HG02798 (cell line): ENCODE measurements around the gene C12orf60.

Experiments used
- ATAC-seq: cut with Tn5 transposase; IDR thresholded peaks from one replicate; pipeline ENCODE4 v1.9.1; 2021; ENCODE audit warnings: mild to moderate bottlenecking; ENCODE audit not compliant: unreplicated experiment, poor library complexity

C12orf60 gene

DNA sequence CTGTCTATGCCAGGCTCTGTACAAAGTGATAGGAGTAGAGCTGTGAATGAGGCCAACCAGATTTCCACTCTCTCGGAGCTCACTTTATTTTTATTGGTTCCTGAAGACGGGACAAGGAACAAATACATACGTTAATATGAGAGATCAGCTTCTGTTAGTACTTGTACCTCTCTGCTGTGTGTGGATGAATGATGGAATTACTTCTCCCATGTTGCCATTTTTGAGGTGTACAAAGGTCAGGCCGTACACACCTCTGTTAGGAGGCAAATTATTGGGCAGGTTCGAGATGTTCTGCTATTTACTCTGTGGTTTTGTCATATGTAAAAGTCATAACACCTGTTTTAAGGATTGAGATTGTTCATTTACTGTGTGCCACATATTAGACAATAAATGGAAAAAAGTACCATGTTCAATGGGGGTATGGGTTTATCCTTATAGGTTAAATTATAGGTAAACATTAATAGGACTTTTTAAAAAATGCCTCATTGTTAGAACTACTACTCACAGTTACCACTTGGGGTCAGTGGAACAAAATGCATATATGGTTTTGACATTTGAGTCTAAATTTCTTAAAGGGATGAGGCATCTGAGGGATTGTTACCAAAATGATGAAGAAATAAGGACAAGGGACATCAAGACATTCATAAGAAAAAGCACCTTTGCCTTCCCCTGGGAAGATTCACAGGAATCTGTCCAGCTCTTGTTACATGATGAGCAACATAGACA, 27.1 kb upstream of the C12orf60 start:
- ATAC-seq = no peak

DNA sequence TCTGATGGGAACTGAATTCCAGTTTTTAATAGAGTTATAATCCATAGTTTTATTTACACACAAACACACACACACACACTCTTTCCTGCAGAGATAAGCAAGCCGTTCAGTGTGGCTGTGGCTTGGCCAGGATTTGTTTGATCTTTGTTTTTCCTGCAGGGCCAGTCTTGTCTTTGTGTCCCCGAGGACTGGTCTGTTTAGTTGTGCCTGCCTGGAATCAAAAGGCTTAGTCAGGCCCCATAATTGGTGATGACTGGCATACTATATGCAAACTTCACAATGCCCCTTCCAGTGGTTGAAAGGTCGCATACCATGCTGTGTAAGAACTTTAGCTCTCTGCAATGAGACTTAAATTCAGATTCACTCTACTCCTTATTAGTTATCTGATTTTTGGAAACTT, 26.2 kb upstream of the C12orf60 start:
- no peak for ATAC-seq

DNA sequence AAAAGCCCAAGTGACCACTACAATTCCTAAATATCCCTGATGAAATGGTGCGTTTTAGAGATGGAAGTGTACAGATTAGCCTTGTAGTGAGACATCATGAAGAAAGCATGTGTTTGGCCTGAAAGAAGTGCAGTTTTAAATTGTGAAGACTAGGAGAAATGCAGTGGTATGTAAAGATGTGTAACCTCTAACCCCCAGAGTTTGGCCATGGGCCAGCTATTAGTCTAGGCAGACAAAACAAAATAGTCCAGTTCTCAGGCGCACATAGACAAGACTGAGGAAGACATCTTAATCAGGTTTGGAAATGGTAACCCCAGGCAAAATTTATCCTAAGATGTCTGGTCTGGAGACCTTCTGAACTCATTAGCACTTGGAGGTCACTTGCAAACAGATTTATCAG, 23.6 kb upstream of the C12orf60 start:
- no peak for ATAC-seq

DNA sequence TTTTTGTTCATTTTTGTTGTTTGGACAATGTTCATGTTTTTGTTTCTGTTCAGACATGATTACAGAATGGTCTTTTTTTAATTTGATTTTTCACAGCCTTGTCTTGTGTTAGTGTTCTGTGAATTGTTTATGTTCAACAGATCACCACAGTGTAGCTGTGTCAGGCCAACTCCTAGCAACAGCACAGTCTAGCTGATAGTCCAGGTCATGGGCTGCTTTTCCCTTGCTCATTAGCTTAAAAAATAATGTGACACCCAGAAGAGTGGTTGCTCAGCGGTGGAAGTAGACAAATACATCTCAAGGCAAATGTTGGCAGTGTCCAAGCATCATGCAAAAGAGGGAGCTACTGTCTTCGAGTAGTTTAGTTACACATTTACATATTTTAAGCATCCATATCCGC, 22.6 kb upstream of the C12orf60 start:
- ATAC-seq = no peak

DNA sequence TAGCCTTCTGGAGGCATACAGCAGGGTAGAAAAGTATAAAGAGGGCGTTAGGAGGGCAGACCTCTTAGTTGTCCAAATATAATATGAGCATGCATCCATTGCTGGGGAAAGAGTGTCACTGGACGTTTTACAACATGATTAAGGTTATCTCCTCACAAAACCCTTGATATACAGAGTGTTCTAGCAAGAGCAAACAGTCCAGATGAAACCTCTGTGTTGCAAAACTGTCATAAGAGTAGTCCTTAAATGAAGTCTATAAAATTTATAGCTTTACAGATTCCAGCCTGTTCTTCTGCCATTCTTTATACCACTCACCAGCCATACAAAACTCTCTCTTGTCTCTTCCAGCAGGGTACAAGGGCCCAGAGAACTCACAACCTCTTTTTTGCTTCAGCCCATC, 21.9 kb upstream of the C12orf60 start:
- no peak for ATAC-seq

DNA sequence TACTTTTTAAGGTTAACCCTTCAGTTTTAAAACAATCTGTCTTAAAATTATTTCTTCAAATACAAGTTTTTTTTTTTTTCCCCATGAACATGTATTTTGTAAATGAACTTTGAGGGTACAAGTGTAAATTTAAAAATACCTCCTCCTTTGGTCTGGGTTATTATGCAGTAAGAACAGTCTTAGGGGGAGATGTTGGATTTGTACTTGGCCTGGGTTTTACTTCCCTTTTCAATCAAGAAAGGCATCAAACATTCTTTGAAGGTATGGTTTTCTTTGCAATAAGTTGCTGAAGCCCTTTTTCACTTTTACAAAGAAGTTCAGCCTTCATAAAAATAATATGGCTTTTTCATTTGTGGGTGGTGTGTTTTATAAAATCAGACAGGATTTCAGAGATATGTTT, 20.7 kb upstream of the C12orf60 start:
- no peak for ATAC-seq

DNA sequence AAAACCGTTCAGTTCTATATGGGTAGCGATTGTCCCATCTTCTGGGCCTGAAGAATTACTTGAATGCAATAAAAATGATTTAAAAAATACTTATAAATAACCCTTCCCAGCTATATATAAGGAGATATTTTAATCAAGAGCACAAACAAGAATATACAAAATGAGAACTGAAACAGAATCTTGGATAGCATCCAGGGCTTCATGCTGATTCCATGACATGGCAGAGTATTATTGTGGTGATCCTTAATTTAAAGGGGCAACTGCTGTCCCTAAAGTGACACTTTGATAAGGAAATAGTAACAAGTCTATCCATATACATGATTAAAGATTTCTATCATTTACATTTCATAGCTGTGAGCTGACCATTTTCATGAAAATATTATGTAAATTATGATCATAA, 19.0 kb upstream of the C12orf60 start:
- no peak for ATAC-seq

DNA sequence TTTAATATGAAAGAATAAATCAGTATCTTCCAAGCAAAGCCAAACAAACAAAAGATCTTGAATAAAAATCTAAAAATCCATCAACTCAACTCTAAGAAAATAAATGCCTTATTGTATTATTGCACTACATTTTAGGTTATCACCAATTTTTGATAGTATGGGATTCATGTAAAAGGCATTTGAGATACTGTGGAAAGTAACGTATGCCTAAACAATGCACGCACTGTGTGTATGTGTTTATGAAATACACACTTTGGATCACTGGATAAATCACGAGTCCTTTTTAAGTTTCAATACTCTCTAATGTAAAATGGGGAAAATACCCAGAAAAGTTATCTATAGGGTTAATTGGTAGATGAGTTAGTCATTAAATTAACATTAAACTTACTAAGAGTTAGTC, 17.9 kb upstream of the C12orf60 start:
- ATAC-seq = no peak

DNA sequence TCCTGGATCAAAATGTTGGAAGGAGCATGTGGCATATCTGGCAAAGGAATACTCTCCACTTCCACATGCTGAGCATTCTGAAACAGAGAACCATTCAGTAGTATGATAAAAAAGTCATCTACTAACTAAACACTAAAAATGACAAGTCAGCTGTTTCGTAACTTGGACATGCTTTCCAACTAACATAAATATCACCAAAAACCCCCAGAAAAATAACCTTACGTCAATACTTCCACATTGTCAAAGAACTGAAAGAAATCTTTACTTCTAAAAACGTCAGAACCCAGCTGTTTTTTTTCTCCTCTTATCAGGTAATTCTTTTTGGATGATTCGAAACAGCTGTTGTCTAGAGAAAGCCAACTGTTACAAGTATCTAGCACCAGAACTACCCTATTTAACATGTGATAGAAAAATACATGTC, 8.4 kb upstream of the C12orf60 start:
- no peak for ATAC-seq

DNA sequence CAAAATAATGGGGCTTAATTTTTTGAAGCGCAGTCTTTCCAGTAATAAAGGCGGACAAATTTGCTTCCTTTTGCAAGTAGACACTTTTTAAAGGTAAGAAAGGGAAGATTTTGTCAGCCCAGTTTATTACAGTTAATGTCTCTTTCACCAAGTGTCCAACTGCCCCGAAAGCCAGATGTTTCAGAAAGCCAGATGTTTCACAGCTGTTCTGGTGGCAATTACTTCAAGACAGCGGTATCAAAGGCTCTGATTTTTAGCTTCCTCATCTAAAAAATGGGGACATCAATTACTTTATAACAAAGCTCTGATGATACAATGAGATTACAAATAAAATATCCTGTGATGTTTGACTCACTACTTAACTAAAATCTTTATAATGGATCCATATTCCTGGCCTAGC, 1.2 kb upstream of the C12orf60 start:
- no peak for ATAC-seq

DNA sequence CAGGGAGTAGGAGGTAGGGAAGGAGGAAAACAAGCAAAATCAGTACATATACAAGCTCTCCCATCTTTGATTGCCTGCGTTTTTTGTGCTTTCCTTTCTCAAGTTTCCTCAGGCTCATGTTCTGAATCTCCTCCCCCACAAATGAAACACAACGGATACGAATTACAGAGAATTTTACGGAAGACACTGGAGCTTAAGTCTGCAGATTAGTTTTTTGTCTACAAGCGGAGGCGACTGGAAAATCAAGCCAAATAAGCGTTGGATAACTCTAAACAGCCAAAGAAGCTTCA, 804 bp upstream of the C12orf60 start:
- no peak for ATAC-seq

DNA sequence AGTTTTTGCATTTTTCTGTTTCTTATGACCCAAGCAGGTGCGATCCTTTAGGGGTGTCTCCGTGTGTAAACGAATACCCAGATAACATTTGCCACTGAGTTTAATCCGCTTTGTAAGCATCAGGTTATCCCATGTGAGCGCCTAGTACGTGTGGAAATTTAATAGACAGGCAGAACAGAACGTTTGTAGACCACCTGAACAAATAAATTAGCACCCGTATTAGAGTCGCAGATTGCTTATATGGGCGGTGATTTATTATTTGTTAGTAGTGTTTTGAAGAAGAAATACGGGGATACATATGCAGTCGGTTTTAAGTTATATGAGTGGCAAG, 325 bp downstream of the C12orf60 start:
- ATAC-seq = peak; percentile 23

DNA sequence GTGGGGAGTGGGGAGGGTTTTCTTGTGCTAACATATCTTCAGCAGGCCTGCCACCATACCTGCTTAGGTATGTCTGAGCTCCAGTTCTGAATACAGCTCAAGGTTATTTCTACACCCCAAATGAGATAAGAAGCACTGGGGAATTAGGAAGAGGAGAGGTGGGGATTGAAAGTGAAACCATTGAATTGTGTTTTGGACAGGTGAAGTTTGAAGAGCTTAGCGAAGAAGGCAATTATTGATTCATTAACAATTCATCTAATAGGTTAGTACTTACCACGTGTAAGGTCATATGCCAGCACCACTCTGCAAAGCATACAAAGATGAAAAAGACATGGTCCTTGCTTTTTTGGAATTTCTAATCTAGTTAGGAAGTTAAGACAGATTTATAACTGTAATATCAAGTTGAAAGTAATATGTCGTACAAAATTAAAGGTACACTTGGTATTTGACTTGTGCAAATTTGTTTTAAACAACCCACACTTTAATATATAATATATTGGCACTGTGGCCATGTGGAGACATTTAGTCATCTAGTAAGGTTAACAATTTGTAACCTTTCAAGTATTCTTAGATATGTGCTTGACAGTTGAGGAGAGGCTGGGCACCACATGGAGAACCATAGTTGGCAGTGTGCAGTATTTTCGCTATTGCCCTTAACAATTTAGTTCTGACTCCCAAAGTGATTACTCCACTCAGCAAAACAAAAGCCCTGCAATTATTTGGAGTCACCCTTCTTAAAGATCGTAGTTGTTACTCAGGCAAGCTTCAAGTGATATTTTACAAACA, 6.9 kb downstream of the C12orf60 start:
- ATAC-seq = no peak

DNA sequence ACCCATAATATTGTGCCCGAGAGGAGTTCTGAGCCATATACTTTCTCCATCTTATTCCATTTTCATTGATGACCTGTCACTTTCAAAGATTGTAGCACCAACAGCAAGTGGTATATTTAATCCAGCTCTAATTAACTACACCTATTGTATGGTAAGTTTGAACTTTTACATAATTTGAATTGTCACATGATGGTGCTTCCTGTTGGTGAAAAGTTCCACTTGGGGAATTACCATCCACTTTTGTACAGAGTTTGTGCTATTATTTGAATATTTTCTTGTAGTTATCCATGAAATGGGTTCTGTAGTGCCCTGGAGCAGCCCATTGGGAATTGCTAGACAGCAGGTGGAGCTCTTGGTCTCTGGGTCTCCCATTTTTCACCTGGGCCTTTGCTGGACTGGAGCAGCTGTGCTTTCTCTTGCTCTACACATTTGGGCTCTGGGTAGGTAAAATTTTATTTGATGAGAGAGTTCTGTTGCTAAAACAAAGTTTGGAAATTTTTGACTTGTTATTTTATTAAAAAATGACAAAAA, 7.5 kb downstream of the C12orf60 start:
- no peak for ATAC-seq

DNA sequence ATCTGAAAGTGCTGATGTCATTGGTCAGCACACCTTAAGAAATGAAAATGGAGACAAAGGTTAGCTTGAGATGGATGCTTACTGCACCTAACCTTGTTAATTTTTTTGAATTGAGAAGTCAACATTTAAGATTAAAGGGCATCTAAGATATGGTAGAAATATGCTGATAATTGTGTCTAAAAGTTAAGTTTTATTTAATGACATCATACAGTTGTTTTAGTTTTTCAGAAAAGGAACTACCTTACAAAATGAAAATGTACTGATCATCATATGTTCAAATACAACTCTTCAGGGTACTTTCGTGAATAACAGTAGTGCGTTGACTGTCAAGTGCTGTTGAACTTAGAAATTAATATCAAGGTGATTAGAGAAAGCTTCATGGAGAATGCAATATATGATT, 8.0 kb downstream of the C12orf60 start:
- ATAC-seq = no peak

DNA sequence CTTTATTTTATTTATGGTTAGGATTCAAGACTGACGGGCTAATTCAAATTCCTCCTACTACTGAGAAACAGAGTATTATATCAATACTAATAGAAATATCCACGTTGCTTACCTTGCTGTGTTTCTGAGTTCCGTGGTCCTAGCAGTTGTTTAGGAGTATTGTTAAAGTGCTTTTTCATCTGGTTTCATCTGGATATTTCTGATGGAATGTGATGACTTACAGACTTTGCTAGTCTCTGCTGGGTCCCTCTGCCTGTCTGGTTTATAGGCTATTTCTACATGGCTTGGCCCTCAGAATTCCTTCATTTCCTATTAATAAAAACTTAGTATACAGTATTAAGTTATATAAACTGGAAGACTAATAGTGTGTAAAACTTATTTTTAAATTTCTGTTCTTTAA, 10.5 kb downstream of the C12orf60 start, which contains the start of gene SMCO3:
Gene SMCO3, minus strand, starts transcription at position 169 of the 400 bp plus-strand sequence. CDS start 7,502 bp downstream, outside the sequence.
- ATAC-seq = no peak

DNA sequence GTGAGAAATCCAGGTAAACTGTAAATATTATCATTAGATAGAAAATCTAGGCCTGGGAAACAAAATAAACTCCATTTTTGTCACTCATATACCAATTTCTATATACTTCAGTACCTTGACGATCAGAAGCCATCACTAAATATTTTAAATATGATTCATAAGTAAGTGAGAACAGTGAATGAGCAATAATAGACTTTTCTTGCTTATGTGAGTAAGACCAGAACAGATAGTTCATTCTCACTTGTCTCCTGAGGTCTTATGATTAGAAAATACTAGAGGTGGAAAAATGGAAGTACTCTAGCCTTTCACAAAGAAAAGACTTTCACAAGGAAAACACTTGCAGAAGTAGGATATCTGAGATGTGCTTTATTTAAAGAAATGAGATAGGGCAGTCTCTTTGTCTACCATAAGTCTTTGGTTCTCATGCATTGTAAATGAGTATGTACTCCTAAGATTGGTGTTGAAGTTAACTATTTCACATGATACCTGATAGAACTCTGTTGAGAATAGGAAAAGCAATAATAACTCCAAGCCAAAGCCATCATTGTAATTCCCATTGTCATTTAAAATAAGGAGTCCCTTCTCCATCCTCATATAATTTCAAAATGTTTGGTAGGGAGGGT, 20.7 kb downstream of the C12orf60 start:
- ATAC-seq = no peak

DNA sequence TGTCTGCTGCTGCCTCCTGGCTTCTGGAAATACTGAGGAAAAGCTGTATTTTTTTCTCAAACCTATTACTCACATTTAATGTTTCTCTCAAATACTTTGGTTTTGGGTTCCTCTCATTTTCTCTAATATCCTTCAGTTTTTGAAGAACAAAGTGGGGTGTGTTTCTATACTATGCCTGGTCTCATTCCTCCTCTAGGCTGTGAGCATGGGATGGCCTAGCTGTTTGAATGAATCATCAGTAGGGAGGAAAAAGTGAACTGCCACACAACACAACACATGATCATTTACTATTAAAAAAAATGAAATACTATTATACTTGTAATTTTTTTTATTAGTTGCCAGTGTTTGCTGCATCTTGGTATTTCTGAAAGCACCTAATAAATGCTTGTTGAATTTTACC, 21.8 kb downstream of the C12orf60 start:
- ATAC-seq = no peak

DNA sequence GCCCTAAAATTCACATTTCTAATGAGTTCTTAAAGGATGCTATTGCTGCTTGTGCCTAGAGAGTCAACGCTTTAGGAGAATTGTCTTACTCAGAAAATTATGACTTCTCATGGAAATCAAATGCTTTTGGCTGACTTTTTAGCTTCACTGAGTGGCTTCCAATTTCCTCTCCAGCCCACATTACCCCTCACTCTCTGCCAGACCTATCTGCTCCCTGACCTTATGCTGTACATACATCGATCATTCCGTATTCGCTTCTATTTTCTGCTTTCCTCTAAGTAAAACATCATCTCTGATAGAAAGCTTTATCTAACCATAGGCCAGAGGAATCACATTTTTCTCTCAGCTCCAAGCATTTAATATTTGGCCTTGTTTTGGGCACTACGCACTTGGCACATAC, 23.0 kb downstream of the C12orf60 start:
- ATAC-seq = no peak

DNA sequence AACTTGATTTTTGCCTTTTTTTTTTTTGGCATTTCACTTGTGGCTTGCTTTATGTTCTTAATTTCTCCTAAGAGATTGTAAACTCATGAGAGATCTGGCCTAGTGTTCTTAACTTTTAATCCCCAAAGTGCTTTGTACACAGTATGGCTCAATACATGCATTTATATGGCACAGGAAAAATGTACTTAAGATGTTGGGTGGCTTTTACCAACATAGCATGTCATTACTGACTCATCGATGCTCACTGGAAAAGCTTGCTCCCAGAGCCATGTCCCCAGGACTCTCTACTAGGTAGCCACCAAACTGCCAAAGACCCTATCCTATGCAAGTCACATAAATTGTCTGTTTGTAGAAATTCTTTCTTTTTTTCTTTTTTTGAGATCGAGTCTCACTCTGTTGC, 23.6 kb downstream of the C12orf60 start:
- ATAC-seq = no peak

DNA sequence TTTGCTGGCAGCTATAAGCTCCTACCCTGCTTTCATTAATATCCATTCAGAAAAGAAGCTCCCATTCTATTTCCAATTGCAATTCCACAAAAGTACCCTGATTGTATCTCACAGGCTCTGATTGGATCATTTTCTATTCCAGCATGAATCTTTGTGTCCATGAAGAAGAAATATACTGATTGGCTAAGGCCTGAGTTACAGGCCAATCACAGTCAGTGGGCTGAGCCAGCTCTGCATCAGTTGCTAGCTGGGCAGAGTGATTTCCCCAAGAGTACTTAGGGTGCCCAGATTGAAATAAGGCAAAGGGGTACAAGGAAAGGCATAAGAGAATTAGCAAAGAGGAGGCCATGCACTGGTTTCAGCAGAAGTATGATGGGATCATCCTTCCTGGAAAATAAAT, 25.4 kb downstream of the C12orf60 start:
- ATAC-seq = peak; percentile 87
